Transverse colon (tissue), 3 donors: ENCODE results near the gene RAB11FIP3.
"Not testable (repeated sequence)": the region's sequence is repeated elsewhere in the genome, so short reads cannot be mapped to it uniquely, and the experiment has no call there.

Experiments
- POLR2A ChIP-seq: fragments of 450-650 bp; IDR thresholded peaks from one replicate; pipeline ENCODE4 v1.6.1; 2016; ENCODE audit warnings: antibody characterized with exemption, mild to moderate bottlenecking, moderate library complexity
- TF ChIP-seq, protein P1 (sequence below), 5 experiments: fragments of 200-600 bp in 3 of 5; fragments of 450-650 bp in 2 of 5; sonication (generic) in 3 of 5; IDR thresholded peaks; 1 replicate in 2 of 5; 2 replicates in 3 of 5; pipeline ENCODE4 v1.5.1; 2016 to 2017; ENCODE audit warnings: antibody characterized with exemption in 5 of 5, inconsistent platforms in 3 of 5, mild to moderate bottlenecking in 2 of 5, moderate library complexity in 1 of 5

DNA sequence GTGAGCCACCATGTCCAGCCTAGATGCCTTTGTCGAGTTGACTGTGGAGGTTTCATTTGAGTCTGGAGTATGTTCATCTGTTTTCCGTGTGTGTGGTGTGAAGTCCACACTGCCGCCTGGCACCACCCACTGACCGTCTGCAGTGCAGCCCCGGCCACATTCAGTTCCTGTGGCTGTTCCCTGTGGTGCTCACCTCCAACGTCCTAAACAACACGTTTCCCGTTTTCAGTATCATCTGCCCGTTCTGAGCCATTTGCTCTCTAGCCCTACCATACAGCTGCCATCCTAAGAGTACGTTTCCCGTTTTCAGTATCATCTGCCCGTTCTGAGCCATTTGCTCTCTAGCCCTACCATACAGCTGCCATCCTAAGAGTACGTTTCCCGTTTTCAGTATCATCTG is 82.1 kb downstream of the RAB11FIP3 start:
- TF ChIP-seq, protein P1, sequence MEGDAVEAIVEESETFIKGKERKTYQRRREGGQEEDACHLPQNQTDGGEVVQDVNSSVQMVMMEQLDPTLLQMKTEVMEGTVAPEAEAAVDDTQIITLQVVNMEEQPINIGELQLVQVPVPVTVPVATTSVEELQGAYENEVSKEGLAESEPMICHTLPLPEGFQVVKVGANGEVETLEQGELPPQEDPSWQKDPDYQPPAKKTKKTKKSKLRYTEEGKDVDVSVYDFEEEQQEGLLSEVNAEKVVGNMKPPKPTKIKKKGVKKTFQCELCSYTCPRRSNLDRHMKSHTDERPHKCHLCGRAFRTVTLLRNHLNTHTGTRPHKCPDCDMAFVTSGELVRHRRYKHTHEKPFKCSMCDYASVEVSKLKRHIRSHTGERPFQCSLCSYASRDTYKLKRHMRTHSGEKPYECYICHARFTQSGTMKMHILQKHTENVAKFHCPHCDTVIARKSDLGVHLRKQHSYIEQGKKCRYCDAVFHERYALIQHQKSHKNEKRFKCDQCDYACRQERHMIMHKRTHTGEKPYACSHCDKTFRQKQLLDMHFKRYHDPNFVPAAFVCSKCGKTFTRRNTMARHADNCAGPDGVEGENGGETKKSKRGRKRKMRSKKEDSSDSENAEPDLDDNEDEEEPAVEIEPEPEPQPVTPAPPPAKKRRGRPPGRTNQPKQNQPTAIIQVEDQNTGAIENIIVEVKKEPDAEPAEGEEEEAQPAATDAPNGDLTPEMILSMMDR (IDR thresholded peaks at IDR 0.05), result not testable (repeated sequence)
- TF ChIP-seq POLR2A, result not testable (repeated sequence)
